ENCODE measurements around the gene ZNF780B.

- TF ChIP-seq CTCF (IDR thresholded peaks at IDR 0.05) = no peak
- TF ChIP-seq ZFX (IDR thresholded peaks at IDR 0.05; ENCODE audit: borderline replicate concordance) = no peak
Observed at GRCh38 chr19:40005691-40006272, 50.2 kb downstream of the ZNF780B start.

Data from 22Rv1 (cell line).